Measurements from ENCODE around the gene NREP.

- TF ChIP-seq EZH2 (IDR thresholded peaks at IDR 0.05; ENCODE audit: borderline replicate concordance, low read depth, low read length, severe bottlenecking) (no peak), CTCF (IDR thresholded peaks at IDR 0.05; ENCODE audit: extremely low read depth in 1 of 2, insufficient read depth in 1 of 2, low read depth in 1 of 2, low read length in 2 of 2) (no peak), POLR2AphosphoS5 (IDR thresholded peaks at IDR 0.05; ENCODE audit: insufficient read depth, low read depth, low read length) (no peak), POLR2A (IDR thresholded peaks at IDR 0.05; ENCODE audit: low read depth, low read length) (no peak), MYC (IDR thresholded peaks at IDR 0.05; ENCODE audit: low read depth, low read length) (no peak), MAX (IDR thresholded peaks at IDR 0.05; ENCODE audit: insufficient read depth, insufficient read length) (no peak), JUN (IDR thresholded peaks at IDR 0.05; ENCODE audit: borderline replicate concordance, insufficient read depth, insufficient read length, low read depth) (no peak), FOS (IDR thresholded peaks at IDR 0.05; ENCODE audit: borderline replicate concordance, insufficient read depth, low read length) (no peak), GATA2 (IDR thresholded peaks at IDR 0.05; ENCODE audit: insufficient read depth, insufficient read length, low read depth, low read length) (no peak)
These were observed 71.0 kb downstream of the NREP start for GRCh38 chr5:111685969-111686368.

All from endothelial cell of umbilical vein (primary cell).